Esophagus squamous epithelium (tissue), 4 donors: ENCODE data around the gene PRCC.

Source experiments
- CTCF ChIP-seq, 6 experiments: fragments of 450-650 bp in 4 of 6; fragments of 200-600 bp in 2 of 6; sonication (generic) in 2 of 6; IDR thresholded peaks; one replicate each; pipeline ENCODE4 v1.5.1; 2016 to 2019; ENCODE audit warnings: antibody characterized with exemption in 6 of 6, mild to moderate bottlenecking in 4 of 6, moderate library complexity in 4 of 6
- POLR2A ChIP-seq, 4 donors: fragments of 450-650 bp; IDR thresholded peaks; one replicate each; pipeline ENCODE4 v1.6.1; 2017; ENCODE audit warnings: antibody characterized with exemption in 4 of 4, mild to moderate bottlenecking in 4 of 4, moderate library complexity in 3 of 4

- TF ChIP-seq CTCF (IDR thresholded peaks at IDR 0.05) (peak in 1 of 6 experiments; percentile 16), POLR2A (IDR thresholded peaks at IDR 0.05) (peak in 1 of 4 donors; percentile 9)
These were observed 836 bp upstream of the PRCC start for GRCh38 chr1:156766298-156767100.
